ENCODE data around the gene C2CD2L.
"Not testable (repeated sequence)": the region's sequence is repeated elsewhere in the genome, so short reads cannot be mapped to it uniquely, and the experiment has no call there.

The C2CD2L gene

DNA sequence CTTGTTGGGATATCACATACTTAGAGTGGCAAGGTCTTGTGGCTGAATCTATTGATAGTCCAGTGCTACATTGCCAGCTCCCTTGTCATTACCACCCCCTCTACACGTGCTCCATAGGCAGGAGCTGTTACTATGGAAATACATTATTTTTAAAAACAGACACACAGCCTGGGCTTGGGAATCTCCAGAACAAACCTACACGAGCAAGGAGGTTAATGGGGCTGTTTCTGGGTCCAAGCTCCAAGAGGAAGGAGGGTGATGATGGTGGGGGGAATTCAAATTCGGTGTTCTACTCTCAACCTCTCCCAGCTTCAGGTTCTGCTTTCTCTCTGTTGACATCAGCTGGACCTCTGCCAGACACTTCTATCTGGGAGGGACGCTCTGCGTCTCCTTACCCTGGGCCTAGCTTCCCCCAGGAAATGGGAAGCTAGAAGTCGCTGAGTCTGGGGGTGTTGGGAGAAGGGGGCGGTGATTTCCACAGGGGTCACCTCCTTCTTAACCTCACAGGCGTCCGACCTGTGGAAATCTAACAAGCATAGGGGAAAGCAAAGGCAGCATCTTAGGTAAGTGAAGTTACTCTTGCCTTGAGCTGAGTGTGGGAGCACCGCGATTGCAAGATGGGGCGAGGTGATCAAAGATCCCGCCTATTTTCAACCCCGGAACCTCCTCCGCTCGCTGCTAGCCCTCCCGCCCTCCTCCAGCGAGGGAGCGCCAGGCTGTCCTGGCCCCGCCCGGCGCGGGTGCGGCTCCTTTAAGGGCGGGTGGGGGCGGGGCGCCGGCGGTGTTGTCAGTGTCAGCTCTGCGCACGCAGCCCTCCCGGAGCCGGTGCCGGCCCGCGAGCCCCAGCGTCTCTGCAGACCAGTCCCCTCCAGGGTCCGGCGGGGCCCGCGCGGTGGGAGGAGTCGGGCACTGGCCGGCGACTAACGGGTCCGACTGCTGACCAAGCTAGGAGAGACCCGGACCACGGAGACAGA lies at the start of gene C2CD2L:
C2CD2L (plus strand) TSS at position 781 of the 974 bp plus-strand sequence. CDS start 398 bp downstream, outside the sequence.
- DNase-seq = peak; percentile 99

DNA sequence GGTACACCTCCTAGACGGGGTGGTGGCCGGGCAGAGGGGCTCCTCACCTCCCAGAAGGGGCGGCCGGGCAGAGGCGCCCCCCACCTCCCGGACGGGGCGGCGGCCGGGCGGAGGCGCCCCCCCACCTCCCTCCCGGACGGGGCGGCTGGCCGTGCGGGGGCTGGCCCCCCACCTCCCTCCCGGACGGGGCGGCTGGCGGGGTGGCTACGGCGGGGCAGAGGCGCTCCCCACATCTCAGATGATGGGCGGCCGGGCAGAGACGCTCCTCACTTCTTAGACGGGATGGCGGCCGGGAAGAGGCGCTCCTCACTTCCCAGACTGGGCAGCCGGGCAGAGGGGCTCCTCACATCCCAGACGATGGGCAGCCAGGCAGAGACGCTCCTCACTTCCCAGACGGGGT lies 48.0 kb upstream of the C2CD2L start:
- DNase-seq = not testable (repeated sequence)

DNA sequence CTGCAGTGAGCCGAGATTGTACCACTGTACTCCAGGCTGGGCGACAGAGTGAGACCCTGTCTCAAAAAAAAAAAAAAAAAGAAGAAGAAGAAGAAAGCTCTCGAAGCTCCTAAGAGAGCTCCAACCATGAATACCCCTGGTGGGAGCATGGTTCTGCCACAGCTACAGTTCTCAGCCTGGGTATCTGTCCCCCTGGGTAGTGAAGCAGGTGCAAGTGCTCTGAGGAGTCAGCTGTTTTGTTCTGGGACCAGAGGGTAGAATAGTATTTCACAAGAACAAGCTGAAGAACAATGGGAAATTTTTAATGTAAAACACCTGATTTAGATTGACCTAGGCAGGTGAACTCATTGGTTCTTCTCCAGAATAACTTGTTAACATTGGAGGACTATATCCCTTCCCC lies 45.9 kb upstream of the C2CD2L start:
- DNase-seq = no peak

DNA sequence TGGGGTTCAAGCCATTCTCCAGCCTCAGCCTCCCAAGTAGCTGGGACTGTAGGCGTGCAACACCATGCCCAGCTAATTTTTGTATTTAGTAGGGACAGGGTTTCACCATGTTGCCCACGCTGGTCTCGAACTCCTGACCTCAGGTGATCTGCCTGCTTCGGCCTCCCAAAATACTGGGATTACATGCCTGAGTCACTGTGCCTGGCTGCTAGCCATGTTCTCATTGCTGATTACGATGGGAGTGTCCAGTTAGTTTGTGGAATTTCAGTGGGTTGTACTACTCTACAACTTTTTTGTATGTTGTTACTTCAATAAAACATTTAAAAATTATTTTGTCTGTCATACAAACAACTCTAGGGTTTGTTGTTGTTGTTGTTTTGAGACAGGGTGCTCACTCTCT lies 44.4 kb upstream of the C2CD2L start:
- DNase-seq = peak; percentile 73

DNA sequence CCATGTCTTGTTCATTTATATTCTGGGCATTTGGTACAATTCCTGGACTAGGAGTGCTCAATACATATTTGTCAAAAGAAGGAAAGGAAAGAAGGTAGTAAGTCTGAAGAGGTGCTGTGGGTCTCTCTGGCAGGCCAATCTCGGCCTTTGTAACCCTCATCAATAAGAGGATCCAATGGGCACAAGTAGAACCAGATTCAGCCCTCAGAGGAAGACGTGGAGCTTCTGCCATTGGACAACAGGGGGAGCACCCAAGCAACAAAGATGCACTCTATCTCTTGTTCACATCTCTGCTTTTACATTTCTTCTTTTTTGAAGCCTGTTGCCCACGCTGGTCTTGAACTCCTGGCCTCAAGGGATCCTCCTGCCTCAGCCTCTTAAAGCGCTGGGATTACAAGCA lies 41.8 kb upstream of the C2CD2L start:
- DNase-seq = peak; percentile 89

DNA sequence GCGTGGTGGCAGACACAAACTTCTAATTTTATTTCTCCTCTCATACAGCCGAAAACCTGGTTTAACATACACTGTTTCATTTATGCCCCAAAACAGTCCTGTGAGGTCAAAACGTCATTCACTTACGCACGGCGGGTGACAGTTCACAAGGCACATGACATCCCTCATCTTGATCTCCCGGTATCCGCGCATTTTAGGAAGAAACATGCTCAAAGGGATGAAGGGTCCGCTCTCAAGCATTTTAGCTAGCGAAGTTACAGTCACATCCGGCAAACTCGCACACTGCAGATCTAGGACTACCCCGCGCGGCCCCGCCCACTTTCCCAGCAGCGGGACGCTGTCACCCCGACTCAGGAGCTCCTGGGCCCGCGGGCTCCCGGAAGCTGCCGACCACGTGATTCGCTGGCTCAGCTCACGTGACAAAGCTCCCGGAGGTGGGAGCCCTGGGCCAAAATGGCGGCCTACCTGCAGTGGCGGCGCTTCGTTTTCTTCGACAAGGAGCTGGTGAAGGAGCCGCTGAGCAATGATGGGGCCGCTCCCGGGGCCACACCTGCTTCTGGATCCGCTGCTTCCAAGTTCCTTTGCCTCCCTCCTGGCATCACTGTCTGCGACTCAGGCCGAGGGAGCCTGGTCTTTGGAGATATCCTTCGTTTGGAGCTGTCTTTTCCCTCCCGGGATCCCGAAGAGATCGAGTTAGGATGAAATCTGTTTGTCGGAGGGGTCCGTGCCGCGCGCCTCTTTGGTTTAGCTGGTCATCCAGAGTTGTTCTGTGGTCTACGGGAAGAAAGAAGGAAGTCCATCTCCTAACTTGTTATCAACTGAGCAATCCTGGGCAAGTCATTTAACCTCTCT lies 39.5 kb upstream of the C2CD2L start, which contains the start of gene VPS11:
VPS11 (plus strand) TSS at position 448 of the 852 bp plus-strand sequence; CDS start at position 454, 6 bp downstream.
- peak; percentile 99 for DNase-seq

DNA sequence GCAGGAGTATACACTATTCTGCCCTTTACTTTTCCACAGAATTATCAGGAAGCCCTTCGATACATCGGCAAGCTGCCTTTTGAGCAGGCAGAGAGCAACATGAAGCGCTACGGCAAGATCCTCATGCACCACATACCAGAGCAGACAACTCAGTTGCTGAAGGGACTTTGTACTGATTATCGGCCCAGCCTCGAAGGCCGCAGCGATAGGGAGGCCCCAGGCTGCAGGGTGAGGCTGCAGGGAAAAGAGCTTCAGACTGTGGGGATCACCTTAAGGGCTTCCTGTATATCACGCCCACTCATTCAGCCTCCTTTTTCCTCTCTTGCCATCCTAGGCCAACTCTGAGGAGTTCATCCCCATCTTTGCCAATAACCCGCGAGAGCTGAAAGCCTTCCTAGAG lies 29.3 kb upstream of the C2CD2L start:
- DNase-seq = no peak

DNA sequence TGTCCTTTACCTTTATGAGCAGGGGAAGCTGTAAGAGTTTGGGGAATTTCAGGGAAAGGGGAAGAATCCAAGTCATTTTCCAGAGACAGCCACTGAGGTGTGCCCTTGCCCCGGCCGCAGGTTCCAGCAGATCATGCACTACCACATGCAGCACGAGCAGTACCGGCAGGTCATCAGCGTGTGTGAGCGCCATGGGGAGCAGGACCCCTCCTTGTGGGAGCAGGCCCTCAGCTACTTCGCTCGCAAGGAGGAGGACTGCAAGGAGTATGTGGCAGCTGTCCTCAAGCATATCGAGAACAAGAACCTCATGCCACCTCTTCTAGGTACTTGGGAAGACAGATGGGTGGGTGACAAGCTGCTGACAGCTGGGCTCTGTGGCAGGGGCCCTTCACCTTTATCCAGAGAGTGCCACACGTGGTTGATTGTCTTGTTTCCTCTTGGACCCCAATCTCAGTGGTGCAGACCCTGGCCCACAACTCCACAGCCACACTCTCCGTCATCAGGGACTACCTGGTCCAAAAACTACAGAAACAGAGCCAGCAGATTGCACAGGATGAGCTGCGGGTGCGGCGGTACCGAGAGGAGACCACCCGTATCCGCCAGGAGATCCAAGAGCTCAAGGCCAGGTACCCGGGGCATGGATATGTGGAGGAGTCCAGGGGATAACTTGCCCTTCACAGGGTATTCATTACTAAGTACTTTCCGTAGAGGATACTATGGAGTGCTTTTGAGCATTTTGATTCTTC lies 28.3 kb upstream of the C2CD2L start:
- no peak for DNase-seq

DNA sequence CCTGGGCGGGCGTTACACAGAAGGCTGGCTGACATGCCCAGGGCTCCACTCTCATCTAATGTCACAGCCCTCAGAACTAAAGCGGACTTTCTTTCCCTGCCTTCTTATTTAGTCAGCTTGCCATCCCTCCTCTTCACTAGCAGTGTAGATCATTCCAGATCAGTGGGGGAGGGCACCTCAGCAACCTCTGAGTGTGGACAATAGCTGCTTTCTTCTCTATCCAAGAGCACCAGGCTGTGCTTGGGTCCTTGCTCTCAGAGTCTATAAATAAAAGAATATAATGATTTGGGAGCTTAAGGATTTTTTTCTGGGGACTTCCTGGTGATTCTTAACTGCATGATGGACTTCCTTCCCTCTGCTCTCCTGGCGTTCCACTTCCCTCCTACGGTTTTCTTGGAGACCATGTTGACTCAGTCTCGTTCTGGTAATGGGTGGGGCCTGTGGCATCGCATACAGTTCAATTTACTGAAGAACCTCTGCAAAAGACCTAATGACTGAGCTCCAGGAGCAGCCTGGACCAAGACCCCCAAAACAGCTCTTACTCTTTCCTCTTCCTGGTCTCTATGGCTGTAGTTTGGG lies 25.4 kb upstream of the C2CD2L start:
- DNase-seq = no peak

DNA sequence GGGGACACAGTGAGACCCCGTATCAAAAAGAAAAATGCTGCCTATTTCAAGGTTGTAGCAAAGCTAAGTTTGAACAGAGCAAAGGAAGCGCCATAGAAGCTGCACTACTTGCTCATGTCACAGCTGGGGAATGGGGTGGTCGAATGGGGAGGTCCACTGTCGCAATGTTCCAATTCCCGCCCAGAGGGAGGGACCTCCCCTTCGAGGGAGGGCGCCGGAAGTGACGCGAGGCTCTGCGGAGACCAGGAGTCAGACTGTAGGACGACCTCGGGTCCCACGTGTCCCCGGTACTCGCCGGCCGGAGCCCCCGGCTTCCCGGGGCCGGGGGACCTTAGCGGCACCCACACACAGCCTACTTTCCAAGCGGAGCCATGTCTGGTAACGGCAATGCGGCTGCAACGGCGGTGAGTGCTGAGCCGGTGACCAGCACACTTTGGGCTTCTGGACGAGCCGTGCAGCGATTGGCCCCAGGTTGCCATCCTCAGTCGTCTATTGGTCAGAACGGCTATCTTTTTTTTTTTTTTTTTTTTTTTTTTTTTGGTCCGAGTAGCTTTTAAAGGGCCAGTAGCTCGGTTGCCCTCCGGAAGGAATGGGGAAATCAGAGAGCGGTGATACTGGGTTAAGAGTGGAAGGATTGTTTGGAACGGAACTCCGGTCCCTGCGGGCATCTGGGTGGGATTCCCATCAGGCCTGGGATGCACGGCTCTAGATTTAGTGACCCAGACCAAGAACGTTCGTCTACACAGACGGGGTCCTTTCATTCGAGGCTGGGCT lies 22.3 kb upstream of the C2CD2L start, which contains the start of gene HMBS:
HMBS (plus strand) TSS at position 219 of the 774 bp plus-strand sequence; CDS start at position 372, 153 bp downstream.
- DNase-seq = peak; percentile 99

DNA sequence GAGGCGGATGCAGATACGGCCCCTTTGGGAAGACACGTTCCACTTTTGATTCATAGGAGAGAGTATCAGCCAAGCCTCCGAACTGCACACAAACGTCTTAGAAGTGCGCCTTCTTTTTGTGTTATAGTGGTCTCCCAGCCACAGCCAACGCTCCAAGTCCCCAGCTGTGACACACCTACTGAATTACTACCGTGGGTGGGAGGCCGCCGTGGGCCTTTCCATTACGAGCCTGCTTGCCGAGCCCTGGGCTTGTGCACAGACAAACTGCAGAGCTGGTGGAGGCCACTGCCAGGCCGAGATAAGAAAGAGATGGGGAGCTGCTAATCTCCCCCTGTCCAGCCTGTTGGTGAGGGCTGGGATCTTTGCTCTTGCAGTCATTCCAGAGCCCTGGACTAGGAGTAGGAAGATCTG lies 21.7 kb upstream of the C2CD2L start:
- peak; percentile 90 for DNase-seq

DNA sequence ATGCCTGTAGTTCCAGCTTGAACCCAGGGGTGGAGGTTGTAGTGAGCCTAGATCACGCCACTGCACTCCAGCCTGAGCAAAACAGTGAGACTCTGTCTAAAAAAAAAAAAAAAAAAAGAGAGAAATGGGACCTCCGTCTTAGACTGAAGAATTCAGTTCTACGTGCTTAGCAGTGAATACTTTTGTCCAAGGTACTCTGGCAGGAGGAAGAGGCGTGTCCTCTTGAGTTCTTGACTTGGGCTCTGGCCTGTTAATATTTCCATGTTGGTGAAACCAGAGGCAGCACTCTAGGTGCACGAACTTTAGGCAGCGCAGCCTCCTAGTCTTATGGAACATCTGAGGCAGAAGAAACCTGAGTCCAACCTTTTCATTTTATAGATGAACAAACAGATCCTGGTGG lies 20.0 kb upstream of the C2CD2L start:
- no peak for DNase-seq

DNA sequence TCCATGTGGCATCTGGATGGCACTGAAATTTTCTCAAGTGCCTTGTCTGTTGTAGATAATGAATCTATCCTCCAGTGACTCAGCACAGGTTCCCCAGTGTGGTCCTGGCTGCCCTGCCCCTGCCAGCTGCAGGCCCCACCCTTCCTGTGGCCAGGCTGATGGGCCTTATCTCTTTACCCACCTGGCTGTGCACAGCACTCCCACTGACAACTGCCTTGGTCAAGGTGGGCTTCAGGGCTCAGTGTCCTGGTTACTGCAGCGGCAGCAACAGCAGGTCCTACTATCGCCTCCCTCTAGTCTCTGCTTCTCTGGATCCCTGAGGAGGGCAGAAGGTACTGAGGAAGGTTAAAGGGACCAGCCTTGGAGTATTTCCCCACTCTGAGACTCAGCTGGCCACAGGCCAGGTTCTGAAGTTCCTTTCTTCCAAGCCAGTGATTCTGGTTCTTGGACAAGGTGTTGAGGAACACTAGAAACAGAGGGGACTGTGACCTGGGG lies 19.4 kb upstream of the C2CD2L start:
- DNase-seq = peak; percentile 96

DNA sequence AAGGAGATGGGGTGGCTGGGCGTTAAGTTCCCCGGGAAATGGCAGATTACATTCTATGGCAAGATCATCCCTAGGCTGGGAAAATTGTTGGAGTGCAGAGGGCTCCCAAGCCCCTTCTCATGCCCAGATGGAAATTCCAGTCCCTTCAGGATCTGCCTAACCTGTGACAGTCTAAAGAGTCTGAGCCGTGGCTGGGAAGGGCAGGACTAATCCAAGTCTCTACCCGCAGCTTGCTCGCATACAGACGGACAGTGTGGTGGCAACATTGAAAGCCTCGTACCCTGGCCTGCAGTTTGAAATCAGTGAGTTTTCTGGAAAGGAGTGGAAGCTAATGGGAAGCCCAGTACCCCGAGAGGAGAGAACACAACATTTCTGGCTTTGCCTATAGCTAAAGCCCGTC lies 18.7 kb upstream of the C2CD2L start:
- DNase-seq = no peak

DNA sequence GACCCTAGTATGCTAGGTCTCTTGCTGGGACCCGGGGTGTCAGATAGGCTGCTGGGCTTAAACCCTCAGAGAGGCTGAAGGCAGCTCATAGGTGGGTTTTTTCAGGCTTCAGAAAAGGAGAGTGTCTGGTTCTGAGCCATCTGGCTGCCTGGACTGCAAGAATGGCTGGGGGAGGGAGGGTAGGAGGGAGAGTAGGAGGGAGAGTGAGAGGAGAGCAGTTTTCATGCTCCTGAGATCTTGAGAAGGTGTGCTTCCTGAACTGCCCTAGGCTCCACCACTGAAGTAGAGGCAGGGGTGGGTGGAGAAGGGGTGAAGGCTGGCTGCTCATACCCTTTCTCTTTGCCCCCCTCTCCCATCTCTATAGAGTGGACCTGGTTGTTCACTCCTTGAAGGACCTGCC lies 17.8 kb upstream of the C2CD2L start:
- peak; percentile 42 for DNase-seq

DNA sequence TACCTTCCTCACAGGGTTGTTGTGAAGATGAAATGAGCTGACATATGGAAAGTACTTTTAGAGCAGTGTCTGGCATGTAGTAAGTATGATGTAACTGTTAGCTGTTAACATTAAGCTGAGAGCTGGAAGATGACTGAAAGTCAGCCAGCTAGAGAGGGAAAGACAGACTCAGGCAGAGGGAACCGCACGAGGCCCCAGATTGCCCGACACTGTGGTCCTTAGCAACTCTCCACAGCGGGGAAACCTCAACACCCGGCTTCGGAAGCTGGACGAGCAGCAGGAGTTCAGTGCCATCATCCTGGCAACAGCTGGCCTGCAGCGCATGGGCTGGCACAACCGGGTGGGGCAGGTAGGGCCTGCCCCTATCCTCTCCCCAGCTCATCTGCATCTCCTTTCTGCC lies 16.0 kb upstream of the C2CD2L start:
- DNase-seq = no peak

DNA sequence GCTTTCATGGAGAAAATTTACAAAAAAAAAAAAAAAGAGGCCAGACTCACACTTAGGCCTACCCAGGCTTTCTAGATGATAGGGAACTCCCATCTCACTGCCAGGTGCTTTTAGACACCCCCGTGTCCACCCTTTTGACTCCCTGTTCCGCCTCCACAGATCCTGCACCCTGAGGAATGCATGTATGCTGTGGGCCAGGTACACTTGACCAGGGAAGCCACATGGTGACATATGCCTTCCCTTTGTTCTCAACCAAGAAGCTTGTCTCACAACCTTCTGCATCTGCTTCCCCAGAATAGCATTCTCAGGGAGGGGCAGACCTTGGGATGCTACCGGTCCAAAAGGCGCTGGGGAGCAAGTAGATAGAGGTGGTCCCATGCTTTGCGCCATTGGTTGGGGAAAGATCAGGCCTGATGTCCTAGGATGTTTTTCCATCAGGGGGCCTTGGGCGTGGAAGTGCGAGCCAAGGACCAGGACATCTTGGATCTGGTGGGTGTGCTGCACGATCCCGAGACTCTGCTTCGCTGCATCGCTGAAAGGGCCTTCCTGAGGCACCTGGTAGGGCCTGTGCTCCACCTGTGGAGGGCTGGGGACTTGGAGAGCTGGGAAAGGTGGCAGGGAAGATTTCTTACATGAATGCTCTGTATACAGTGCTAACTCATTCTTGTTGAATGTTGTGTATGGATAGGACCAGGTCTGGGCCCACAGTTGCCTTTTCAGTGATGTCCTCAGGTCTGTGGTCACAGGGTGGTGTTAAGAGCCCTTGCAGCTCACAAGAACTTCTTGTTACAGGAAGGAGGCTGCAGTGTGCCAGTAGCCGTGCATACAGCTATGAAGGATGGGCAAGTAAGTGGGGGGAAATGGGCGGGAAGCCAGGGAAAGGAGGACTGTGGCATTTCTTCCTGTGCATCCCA lies 14.9 kb upstream of the C2CD2L start:
- peak; percentile 55 for DNase-seq

DNA sequence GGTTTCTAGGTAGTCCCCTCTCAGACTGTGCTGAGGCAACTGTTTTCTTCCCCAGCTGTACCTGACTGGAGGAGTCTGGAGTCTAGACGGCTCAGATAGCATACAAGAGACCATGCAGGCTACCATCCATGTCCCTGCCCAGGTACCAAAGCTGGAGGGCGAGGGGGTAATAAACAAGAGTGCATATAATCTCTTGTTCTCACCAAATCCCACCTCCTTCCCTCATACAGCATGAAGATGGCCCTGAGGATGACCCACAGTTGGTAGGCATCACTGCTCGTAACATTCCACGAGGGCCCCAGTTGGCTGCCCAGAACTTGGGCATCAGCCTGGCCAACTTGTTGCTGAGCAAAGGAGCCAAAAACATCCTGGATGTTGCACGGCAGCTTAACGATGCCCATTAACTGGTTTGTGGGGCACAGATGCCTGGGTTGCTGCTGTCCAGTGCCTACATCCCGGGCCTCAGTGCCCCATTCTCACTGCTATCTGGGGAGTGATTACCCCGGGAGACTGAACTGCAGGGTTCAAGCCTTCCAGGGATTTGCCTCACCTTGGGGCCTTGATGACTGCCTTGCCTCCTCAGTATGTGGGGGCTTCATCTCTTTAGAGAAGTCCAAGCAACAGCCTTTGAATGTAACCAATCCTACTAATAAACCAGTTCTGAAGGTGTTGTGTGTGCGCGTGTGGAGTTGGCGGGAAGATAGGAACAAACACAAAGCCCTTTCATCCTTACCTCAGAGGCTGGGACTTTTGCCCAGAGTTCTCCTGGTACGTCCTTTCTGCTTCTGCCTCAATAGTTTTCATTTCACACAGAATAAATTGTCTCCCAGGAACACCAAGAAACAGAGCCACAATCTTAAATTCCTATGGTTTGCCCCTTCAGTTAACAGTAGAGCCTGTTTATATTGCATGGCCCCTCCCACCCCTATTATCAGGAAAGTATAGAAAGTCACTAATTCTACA lies 14.0 kb upstream of the C2CD2L start:
- peak; percentile 60 for DNase-seq
